Liver (tissue), 9 donors: ENCODE data around the gene MPP3. TPM values are rescaled to one million over a fixed set of nuclear protein-coding genes. Genes with fewer than 3 reads are reported as not detected.

Source experiments
- DNase-seq: peaks from one replicate; pipeline ENCODE4 v3.0.0-alpha.2; 2017; ENCODE audit warnings: low spot score
- H3K27ac ChIP-seq, 2 donors: one replicate each; pipeline ENCODE4 v1.7.0; 2013; ENCODE audit warnings: inconsistent platforms in 2 of 2, low read length in 2 of 2, control low read depth in 1 of 2, low read depth in 1 of 2, mild to moderate bottlenecking in 1 of 2
- H3K27me3 ChIP-seq, 4 donors: one replicate each; pipeline versions ENCODE4 v1.6.1 to v1.7.0; 2013; ENCODE audit warnings: low read length in 3 of 4, inconsistent platforms in 1 of 4, mild to moderate bottlenecking in 1 of 4, moderate library complexity in 1 of 4; ENCODE audit not compliant: control insufficient read depth in 4 of 4, insufficient read depth in 4 of 4
- H3K36me3 ChIP-seq, 4 donors: one replicate each; pipeline versions ENCODE4 v1.6.1 to v1.7.0; 2013; ENCODE audit warnings: low read length in 3 of 4, mild to moderate bottlenecking in 3 of 4, low read depth in 1 of 4, moderate library complexity in 1 of 4; ENCODE audit not compliant: control insufficient read depth in 4 of 4, insufficient read depth in 3 of 4
- H3K4me1 ChIP-seq, 4 donors: one replicate each; pipeline versions ENCODE4 v1.6.1 to v1.7.0; 2013; ENCODE audit warnings: low read length in 3 of 4, mild to moderate bottlenecking in 3 of 4, moderate library complexity in 1 of 4; ENCODE audit not compliant: control insufficient read depth in 4 of 4, insufficient read depth in 4 of 4
- H3K4me3 ChIP-seq, 3 donors: one replicate each; pipeline versions ENCODE4 v1.6.1 to v1.7.0; 2013; ENCODE audit warnings: low read length in 3 of 3, control low read depth in 1 of 3, low read depth in 1 of 3, mild to moderate bottlenecking in 1 of 3
- H3K9ac ChIP-seq, 2 donors: one replicate each; pipeline ENCODE4 v1.7.0; 2013; ENCODE audit warnings: low read length in 2 of 2, mild to moderate bottlenecking in 2 of 2, moderate library complexity in 2 of 2, control low read depth in 1 of 2, low read depth in 1 of 2
- H3K9me3 ChIP-seq, 4 donors: one replicate each; pipeline versions ENCODE4 v1.6.1 to v1.7.0; 2013; ENCODE audit warnings: low read length in 3 of 4; ENCODE audit not compliant: control insufficient read depth in 4 of 4
- EGR1 ChIP-seq, 2 donors: IDR thresholded peaks; 2 replicates each; pipeline ENCODE4 v1.6.1; 2016 to 2018; ENCODE audit warnings: antibody characterized with exemption in 2 of 2, low read depth in 2 of 2
- FOXA1 ChIP-seq: IDR thresholded peaks from 2 replicates; pipeline ENCODE4 v1.6.1; 2016; ENCODE audit warnings: antibody characterized with exemption
- FOXA2 ChIP-seq: IDR thresholded peaks from 2 replicates; pipeline ENCODE4 v1.6.1; 2016; ENCODE audit warnings: antibody characterized with exemption
- GABPA ChIP-seq, 2 donors: IDR thresholded peaks in 1 of 2; conservative IDR thresholded peaks in 1 of 2; 2 replicates each; pipeline ENCODE4 v1.6.1; 2016; ENCODE audit warnings: antibody characterized with exemption in 2 of 2, mild to moderate bottlenecking in 1 of 2, moderate library complexity in 1 of 2
- HNF4A ChIP-seq, 2 donors: conservative IDR thresholded peaks; 2 replicates each; pipeline ENCODE4 v1.6.1; 2016; ENCODE audit warnings: antibody characterized with exemption in 2 of 2, mild to moderate bottlenecking in 2 of 2
- HNF4G ChIP-seq: IDR thresholded peaks from 2 replicates; pipeline ENCODE4 v1.6.1; 2016; ENCODE audit warnings: antibody characterized with exemption
- JUND ChIP-seq, 2 donors: IDR thresholded peaks; 2 replicates each; pipeline ENCODE4 v1.6.1; 2016; ENCODE audit warnings: antibody characterized with exemption in 2 of 2
- RAD21 ChIP-seq, 2 donors: IDR thresholded peaks; 2 replicates each; pipeline ENCODE4 v1.6.1; 2016; ENCODE audit warnings: antibody characterized with exemption in 2 of 2, mild to moderate bottlenecking in 2 of 2
- RXRA ChIP-seq, 2 donors: IDR thresholded peaks; 2 replicates each; pipeline ENCODE4 v1.6.1; 2017 to 2018; ENCODE audit warnings: antibody characterized with exemption in 2 of 2, mild to moderate bottlenecking in 1 of 2
- TAF1 ChIP-seq: conservative IDR thresholded peaks from 2 replicates; pipeline ENCODE4 v1.6.1; 2016; ENCODE audit warnings: antibody characterized with exemption, mild to moderate bottlenecking
- YY1 ChIP-seq: IDR thresholded peaks from 2 replicates; pipeline ENCODE4 v1.6.1; 2016; ENCODE audit warnings: antibody characterized with exemption, mild to moderate bottlenecking
- WGBS: extraction: QIAGEN DNeasy Blood & Tissue Kit; methylation state at CpG from one replicate; pipeline ENCODE4 v1.1.7; 2013; 5-methylcytosine and 5-hydroxymethylcytosine counted together
- polyA plus RNA-seq, 2 donors: library from polyadenylated mRNA; stranded (reverse) in 1 of 2; unstranded in 1 of 2; fragments of 200-250 nt in 1 of 2; fragments of >200 nt in 1 of 2; fragmentation: Nextera tagmentation in 1 of 2; extraction: Ambion mirVana in 1 of 2; gene quantifications; one replicate each; pipeline versions ENCODE4 v1.2.1 to v1.2.3, GENCODE V29; 2013 to 2015
- total RNA-seq, 2 donors: library from RNA; depleted of rRNA; stranded (reverse); fragments of >200 nt; gene quantifications; one replicate each; pipeline ENCODE4 v1.2.3, GENCODE V29; 2014
- TF ChIP-seq, protein P1 (sequence below): IDR thresholded peaks from 2 replicates; pipeline ENCODE4 v1.6.1; 2016; ENCODE audit warnings: antibody characterized with exemption
- TF ChIP-seq, protein P2 (sequence below): IDR thresholded peaks from 2 replicates; pipeline ENCODE4 v1.6.1; 2016; ENCODE audit warnings: antibody characterized with exemption, mild to moderate bottlenecking
- TF ChIP-seq, protein P3 (sequence below): fragments of 150-350 bp; IDR thresholded peaks from 2 replicates; pipeline ENCODE4 v1.5.1; 2017; ENCODE audit warnings: improper control_type of control experiment, low read depth, low read length; ENCODE audit not compliant: missing input control
- TF ChIP-seq, protein P4 (sequence below): IDR thresholded peaks from 2 replicates; pipeline ENCODE4 v1.6.1; 2016; ENCODE audit warnings: antibody characterized with exemption
- TF ChIP-seq, protein P5 (sequence below): IDR thresholded peaks from 2 replicates; pipeline ENCODE4 v1.6.1; 2016; ENCODE audit warnings: antibody characterized with exemption
- donor health status: healthy.
- donor health status: healthy.
- donor health status: healthy.
- donor health status: healthy.
- donor health status: healthy.

The MPP3 gene
- total and polyA plus RNA-seq, 4 donors = 0.23 to 1.3 (median 0.72) TPM

DNA sequence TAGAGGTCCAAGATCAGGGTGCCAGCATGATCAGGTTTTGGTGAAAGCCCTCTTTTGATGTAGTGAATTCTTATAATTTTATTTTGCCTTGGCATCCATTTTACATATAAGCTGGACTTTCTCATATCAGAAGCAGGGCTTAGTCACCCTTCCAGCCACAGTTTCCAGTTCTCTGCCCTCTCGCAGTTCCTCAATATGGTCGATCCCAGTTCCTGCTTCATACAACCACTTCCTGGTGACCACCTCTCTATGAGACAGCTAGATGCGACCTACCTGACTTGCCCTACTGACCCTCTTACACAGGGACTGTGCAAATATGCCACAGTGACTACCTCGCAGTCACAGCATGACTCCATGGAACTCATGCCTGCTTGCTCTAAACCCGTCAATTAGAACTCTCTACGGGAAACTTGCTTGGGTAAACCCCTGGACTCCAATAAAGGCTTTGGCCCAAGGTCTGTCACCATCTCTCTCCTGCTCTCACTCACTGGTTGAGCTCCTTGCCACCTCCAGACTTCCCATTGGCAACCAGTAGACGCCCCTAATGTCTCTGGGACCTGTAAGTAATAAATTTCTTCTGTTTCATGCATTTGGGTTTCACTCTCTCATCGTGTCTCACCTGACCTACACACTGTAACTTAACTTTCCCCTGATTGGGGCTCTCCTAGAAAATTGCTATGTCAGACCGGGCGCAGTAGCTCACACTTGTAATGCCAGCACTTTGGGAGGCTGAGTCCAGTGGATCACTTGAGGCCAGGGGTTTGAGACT lies 35.5 kb upstream of the MPP3 start:
- peaks cover 0 to 2% (median 0%) of the 10 kb centered on the region in 4 donors for H3K27me3 ChIP-seq
- H3K4me3 ChIP-seq = no peak overlapping the region
- no peak overlapping the region for H3K27ac ChIP-seq
- no peak overlapping the region for H3K9ac ChIP-seq
- no peaks in the 10 kb centered on the region for H3K4me1 ChIP-seq
- 84% methylated on average over 10 of the region's 10 CpGs for WGBS
- H3K36me3 ChIP-seq = no peaks in the 10 kb centered on the region
- DNase-seq = no peak
- H3K9me3 ChIP-seq = no peaks in the 10 kb centered on the region
- TF ChIP-seq RAD21 (IDR thresholded peaks at IDR 0.05) (no peak), EGR1 (IDR thresholded peaks at IDR 0.05; ENCODE audit: low read depth in 2 of 2) (no peak)
- TF ChIP-seq, protein P1, sequence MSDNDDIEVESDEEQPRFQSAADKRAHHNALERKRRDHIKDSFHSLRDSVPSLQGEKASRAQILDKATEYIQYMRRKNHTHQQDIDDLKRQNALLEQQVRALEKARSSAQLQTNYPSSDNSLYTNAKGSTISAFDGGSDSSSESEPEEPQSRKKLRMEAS = no peak
- TF ChIP-seq, protein P2, sequence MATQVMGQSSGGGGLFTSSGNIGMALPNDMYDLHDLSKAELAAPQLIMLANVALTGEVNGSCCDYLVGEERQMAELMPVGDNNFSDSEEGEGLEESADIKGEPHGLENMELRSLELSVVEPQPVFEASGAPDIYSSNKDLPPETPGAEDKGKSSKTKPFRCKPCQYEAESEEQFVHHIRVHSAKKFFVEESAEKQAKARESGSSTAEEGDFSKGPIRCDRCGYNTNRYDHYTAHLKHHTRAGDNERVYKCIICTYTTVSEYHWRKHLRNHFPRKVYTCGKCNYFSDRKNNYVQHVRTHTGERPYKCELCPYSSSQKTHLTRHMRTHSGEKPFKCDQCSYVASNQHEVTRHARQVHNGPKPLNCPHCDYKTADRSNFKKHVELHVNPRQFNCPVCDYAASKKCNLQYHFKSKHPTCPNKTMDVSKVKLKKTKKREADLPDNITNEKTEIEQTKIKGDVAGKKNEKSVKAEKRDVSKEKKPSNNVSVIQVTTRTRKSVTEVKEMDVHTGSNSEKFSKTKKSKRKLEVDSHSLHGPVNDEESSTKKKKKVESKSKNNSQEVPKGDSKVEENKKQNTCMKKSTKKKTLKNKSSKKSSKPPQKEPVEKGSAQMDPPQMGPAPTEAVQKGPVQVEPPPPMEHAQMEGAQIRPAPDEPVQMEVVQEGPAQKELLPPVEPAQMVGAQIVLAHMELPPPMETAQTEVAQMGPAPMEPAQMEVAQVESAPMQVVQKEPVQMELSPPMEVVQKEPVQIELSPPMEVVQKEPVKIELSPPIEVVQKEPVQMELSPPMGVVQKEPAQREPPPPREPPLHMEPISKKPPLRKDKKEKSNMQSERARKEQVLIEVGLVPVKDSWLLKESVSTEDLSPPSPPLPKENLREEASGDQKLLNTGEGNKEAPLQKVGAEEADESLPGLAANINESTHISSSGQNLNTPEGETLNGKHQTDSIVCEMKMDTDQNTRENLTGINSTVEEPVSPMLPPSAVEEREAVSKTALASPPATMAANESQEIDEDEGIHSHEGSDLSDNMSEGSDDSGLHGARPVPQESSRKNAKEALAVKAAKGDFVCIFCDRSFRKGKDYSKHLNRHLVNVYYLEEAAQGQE = no peak

DNA sequence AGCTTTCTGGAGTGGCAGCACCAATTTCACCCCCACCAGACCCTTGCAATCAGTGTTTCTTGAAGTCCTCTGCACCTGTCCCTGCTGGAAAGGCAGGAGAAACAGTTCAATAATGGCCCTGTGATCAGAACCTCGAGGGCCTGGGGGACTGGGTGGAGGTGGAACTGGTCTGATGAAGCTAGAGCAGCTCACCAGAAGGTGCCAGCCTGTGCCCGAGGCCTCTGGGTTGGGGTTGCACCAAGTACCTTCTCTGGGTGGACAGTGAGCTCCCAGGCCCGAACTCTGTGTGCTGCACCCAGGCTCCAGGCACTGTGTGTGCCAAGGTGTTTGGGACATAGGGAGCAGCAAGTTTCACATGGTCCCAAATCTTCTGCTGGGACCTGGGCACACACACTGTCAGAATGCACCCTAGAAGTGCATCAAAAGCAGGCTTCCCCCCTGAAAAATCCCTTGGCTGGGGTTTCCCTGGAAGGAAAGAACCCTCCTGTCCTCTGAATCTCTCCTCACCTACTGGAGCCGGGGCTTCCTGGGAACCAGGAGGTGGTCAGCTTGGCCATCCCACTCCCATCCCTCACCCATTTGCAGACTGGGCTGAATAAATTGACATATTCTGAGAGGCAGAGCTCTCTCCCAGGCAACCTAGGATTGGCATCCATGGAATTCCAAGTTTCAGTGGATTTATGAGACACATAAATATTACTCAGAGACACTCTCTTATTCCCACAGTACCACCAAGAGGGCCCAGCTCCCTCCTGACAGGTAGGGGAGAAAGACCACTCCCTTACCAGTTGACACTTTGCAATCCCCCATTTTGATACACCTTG lies 31.4 kb upstream of the MPP3 start:
- Histone ChIP-seq H3K36me3 (no peaks in the 10 kb centered on the region), H3K27ac (no peak overlapping the region), H3K9me3 (no peaks in the 10 kb centered on the region), H3K27me3 (peaks cover 0 to 2% (median 0%) of the 10 kb centered on the region in 4 donors), H3K4me1 (no peaks in the 10 kb centered on the region), H3K4me3 (no peak overlapping the region), H3K9ac (no peak overlapping the region)
- no peak for TF ChIP-seq HNF4G
- TF ChIP-seq TAF1 = no peak
- TF ChIP-seq JUND (IDR thresholded peaks at IDR 0.05) = no peak
- TF ChIP-seq YY1 = no peak
- TF ChIP-seq, protein P1 = no peak
- TF ChIP-seq RXRA (IDR thresholded peaks at IDR 0.05) = no peak
- no peak for TF ChIP-seq HNF4A (conservative IDR thresholded peaks at IDR 0.05)
- TF ChIP-seq FOXA1 = no peak
- no peak for TF ChIP-seq FOXA2
- no peak for TF ChIP-seq GABPA (IDR thresholded peaks at IDR 0.05 in 1 of 2, conservative IDR thresholded peaks at IDR 0.05 in 1 of 2)
- TF ChIP-seq, protein P3, sequence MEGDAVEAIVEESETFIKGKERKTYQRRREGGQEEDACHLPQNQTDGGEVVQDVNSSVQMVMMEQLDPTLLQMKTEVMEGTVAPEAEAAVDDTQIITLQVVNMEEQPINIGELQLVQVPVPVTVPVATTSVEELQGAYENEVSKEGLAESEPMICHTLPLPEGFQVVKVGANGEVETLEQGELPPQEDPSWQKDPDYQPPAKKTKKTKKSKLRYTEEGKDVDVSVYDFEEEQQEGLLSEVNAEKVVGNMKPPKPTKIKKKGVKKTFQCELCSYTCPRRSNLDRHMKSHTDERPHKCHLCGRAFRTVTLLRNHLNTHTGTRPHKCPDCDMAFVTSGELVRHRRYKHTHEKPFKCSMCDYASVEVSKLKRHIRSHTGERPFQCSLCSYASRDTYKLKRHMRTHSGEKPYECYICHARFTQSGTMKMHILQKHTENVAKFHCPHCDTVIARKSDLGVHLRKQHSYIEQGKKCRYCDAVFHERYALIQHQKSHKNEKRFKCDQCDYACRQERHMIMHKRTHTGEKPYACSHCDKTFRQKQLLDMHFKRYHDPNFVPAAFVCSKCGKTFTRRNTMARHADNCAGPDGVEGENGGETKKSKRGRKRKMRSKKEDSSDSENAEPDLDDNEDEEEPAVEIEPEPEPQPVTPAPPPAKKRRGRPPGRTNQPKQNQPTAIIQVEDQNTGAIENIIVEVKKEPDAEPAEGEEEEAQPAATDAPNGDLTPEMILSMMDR = no peak
- TF ChIP-seq, protein P2 = no peak
- TF ChIP-seq, protein P4, sequence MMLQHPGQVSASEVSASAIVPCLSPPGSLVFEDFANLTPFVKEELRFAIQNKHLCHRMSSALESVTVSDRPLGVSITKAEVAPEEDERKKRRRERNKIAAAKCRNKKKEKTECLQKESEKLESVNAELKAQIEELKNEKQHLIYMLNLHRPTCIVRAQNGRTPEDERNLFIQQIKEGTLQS = no peak
- TF ChIP-seq, protein P5, sequence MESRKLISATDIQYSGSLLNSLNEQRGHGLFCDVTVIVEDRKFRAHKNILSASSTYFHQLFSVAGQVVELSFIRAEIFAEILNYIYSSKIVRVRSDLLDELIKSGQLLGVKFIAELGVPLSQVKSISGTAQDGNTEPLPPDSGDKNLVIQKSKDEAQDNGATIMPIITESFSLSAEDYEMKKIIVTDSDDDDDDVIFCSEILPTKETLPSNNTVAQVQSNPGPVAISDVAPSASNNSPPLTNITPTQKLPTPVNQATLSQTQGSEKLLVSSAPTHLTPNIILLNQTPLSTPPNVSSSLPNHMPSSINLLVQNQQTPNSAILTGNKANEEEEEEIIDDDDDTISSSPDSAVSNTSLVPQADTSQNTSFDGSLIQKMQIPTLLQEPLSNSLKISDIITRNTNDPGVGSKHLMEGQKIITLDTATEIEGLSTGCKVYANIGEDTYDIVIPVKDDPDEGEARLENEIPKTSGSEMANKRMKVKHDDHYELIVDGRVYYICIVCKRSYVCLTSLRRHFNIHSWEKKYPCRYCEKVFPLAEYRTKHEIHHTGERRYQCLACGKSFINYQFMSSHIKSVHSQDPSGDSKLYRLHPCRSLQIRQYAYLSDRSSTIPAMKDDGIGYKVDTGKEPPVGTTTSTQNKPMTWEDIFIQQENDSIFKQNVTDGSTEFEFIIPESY = no peak
- no peak for DNase-seq
- 81% methylated on average over 4 of the region's 4 CpGs for WGBS
